ENCODE results near the gene TTLL12. TPM values are rescaled to one million over a fixed set of nuclear protein-coding genes. Genes with fewer than 3 reads are reported as not detected.

TTLL12 gene
- total and polyA plus RNA-seq, 2 experiments from 2014 or later: 46.7 to 147 TPM

DNA sequence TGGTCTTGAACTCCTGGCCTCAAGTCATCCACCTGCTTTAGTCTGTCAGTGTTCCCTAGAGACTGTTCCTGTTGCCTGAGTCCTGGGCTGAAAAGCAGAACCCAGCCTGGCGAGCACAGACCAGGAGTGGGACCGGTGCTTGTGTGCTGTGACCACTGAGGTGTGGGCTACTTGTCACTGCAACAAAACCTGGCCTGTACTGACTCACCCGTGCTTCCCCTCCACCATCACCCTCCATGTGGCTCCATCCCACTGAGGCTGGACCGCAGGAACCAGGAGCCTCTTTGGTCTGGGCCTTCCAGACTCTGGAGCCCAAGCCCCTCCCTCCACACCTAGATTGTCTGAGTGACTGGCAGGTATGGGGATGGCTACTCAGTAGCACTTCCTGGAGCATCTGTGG is 52.4 kb downstream of the TTLL12 start:
- no peak for ATAC-seq
- Histone ChIP-seq H3K27me3 (ENCODE audit: insufficient read depth) (no peaks in the 10 kb centered on the region), H3K4me2 (no peak overlapping the region), H3F3A (replicated peaks; ENCODE audit: low read depth) (no peaks in the 10 kb centered on the region), H3K9me2 (ENCODE audit: insufficient read depth) (no peaks in the 10 kb centered on the region), H2AFZ (no peak overlapping the region), H4K20me1 (replicated peaks; ENCODE audit: insufficient read depth) (0 out of 2 replicates have a peak, but pooled peaks cover 9% of the 10 kb centered on the region), H3K4me3 (no peak overlapping the region), H3K79me2 (replicated peaks; ENCODE audit: insufficient read depth) (no peaks in the 10 kb centered on the region), H3K36me3 (ENCODE audit: insufficient read depth) (peaks cover 4% of the 10 kb centered on the region; the same call in 1 of the 2 replicates), H3K27ac (ENCODE audit: low read depth) (no peak overlapping the region), H3K4me1 (ENCODE audit: insufficient read depth) (no peaks in the 10 kb centered on the region; the same call in 1 of the 2 replicates)
- Mint-ChIP-seq H3K36me3 (ENCODE audit: low read depth) (peaks cover 54% of the 10 kb centered on the region; the same call in 2 of the 3 replicates), H3K4me3 (no peak overlapping the region), H3K4me1 (no peaks in the 10 kb centered on the region; the same call in 1 of the 3 replicates), H3K9me3 (no peaks in the 10 kb centered on the region), H3K27me3 (ENCODE audit: insufficient read depth, low read depth, poor library complexity) (peaks cover 2% of the 10 kb centered on the region), H3K27ac (no peak overlapping the region)
- DNase-seq (ENCODE audit: low spot score): no peak
- TF ChIP-seq JUNB (IDR thresholded peaks at IDR 0.05; ENCODE audit: unreplicated experiment): no peak
- no peak for TF ChIP-seq ZNF114 (CRISPR knock-in tag; IDR thresholded peaks at IDR 0.05)
- no peak for TF ChIP-seq EZH2phosphoT487 (IDR thresholded peaks at IDR 0.05; ENCODE audit: unreplicated experiment)
- TF ChIP-seq EZH2 (IDR thresholded peaks at IDR 0.05; ENCODE audit: low read depth, unreplicated experiment): no peak
- TF ChIP-seq, protein P1, sequence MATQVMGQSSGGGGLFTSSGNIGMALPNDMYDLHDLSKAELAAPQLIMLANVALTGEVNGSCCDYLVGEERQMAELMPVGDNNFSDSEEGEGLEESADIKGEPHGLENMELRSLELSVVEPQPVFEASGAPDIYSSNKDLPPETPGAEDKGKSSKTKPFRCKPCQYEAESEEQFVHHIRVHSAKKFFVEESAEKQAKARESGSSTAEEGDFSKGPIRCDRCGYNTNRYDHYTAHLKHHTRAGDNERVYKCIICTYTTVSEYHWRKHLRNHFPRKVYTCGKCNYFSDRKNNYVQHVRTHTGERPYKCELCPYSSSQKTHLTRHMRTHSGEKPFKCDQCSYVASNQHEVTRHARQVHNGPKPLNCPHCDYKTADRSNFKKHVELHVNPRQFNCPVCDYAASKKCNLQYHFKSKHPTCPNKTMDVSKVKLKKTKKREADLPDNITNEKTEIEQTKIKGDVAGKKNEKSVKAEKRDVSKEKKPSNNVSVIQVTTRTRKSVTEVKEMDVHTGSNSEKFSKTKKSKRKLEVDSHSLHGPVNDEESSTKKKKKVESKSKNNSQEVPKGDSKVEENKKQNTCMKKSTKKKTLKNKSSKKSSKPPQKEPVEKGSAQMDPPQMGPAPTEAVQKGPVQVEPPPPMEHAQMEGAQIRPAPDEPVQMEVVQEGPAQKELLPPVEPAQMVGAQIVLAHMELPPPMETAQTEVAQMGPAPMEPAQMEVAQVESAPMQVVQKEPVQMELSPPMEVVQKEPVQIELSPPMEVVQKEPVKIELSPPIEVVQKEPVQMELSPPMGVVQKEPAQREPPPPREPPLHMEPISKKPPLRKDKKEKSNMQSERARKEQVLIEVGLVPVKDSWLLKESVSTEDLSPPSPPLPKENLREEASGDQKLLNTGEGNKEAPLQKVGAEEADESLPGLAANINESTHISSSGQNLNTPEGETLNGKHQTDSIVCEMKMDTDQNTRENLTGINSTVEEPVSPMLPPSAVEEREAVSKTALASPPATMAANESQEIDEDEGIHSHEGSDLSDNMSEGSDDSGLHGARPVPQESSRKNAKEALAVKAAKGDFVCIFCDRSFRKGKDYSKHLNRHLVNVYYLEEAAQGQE (IDR thresholded peaks at IDR 0.05; ENCODE audit: unreplicated experiment): no peak
- no peak for TF ChIP-seq NANOG (IDR thresholded peaks at IDR 0.05; ENCODE audit: borderline replicate concordance)
- TF ChIP-seq, protein P2, sequence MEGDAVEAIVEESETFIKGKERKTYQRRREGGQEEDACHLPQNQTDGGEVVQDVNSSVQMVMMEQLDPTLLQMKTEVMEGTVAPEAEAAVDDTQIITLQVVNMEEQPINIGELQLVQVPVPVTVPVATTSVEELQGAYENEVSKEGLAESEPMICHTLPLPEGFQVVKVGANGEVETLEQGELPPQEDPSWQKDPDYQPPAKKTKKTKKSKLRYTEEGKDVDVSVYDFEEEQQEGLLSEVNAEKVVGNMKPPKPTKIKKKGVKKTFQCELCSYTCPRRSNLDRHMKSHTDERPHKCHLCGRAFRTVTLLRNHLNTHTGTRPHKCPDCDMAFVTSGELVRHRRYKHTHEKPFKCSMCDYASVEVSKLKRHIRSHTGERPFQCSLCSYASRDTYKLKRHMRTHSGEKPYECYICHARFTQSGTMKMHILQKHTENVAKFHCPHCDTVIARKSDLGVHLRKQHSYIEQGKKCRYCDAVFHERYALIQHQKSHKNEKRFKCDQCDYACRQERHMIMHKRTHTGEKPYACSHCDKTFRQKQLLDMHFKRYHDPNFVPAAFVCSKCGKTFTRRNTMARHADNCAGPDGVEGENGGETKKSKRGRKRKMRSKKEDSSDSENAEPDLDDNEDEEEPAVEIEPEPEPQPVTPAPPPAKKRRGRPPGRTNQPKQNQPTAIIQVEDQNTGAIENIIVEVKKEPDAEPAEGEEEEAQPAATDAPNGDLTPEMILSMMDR (conservative IDR thresholded peaks at IDR 0.05; ENCODE audit: low read depth in 2 of 2): no peak
- TF ChIP-seq, protein P3, sequence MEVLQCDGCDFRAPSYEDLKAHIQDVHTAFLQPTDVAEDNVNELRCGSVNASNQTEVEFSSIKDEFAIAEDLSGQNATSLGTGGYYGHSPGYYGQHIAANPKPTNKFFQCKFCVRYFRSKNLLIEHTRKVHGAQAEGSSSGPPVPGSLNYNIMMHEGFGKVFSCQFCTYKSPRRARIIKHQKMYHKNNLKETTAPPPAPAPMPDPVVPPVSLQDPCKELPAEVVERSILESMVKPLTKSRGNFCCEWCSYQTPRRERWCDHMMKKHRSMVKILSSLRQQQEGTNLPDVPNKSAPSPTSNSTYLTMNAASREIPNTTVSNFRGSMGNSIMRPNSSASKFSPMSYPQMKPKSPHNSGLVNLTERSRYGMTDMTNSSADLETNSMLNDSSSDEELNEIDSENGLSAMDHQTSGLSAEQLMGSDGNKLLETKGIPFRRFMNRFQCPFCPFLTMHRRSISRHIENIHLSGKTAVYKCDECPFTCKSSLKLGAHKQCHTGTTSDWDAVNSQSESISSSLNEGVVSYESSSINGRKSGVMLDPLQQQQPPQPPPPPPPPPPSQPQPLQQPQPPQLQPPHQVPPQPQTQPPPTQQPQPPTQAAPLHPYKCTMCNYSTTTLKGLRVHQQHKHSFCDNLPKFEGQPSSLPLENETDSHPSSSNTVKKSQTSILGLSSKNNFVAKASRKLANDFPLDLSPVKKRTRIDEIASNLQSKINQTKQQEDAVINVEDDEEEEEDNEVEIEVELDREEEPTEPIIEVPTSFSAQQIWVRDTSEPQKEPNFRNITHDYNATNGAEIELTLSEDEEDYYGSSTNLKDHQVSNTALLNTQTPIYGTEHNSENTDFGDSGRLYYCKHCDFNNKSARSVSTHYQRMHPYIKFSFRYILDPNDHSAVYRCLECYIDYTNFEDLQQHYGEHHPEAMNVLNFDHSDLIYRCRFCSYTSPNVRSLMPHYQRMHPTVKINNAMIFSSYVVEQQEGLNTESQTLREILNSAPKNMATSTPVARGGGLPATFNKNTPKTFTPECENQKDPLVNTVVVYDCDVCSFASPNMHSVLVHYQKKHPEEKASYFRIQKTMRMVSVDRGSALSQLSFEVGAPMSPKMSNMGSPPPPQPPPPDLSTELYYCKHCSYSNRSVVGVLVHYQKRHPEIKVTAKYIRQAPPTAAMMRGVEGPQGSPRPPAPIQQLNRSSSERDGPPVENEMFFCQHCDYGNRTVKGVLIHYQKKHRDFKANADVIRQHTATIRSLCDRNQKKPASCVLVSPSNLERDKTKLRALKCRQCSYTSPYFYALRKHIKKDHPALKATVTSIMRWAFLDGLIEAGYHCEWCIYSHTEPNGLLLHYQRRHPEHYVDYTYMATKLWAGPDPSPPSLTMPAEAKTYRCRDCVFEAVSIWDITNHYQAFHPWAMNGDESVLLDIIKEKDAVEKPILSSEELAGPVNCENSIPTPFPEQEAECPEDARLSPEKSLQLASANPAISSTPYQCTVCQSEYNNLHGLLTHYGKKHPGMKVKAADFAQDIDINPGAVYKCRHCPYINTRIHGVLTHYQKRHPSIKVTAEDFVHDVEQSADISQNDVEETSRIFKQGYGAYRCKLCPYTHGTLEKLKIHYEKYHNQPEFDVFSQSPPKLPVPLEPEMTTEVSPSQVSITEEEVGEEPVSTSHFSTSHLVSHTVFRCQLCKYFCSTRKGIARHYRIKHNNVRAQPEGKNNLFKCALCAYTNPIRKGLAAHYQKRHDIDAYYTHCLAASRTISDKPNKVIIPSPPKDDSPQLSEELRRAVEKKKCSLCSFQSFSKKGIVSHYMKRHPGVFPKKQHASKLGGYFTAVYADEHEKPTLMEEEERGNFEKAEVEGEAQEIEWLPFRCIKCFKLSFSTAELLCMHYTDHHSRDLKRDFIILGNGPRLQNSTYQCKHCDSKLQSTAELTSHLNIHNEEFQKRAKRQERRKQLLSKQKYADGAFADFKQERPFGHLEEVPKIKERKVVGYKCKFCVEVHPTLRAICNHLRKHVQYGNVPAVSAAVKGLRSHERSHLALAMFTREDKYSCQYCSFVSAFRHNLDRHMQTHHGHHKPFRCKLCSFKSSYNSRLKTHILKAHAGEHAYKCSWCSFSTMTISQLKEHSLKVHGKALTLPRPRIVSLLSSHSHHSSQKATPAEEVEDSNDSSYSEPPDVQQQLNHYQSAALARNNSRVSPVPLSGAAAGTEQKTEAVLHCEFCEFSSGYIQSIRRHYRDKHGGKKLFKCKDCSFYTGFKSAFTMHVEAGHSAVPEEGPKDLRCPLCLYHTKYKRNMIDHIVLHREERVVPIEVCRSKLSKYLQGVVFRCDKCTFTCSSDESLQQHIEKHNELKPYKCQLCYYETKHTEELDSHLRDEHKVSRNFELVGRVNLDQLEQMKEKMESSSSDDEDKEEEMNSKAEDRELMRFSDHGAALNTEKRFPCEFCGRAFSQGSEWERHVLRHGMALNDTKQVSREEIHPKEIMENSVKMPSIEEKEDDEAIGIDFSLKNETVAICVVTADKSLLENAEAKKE (CRISPR knock-in tag; IDR thresholded peaks at IDR 0.05): no peak
- no peak for TF ChIP-seq STAT1 (IDR thresholded peaks at IDR 0.05; ENCODE audit: unreplicated experiment)
- no peak for TF ChIP-seq ZNF331 (CRISPR knock-in tag; IDR thresholded peaks at IDR 0.05; ENCODE audit: low read depth)
- no peak for TF ChIP-seq POLR2AphosphoS5 (IDR thresholded peaks at IDR 0.05; ENCODE audit: low read depth)
- TF ChIP-seq, protein P4, sequence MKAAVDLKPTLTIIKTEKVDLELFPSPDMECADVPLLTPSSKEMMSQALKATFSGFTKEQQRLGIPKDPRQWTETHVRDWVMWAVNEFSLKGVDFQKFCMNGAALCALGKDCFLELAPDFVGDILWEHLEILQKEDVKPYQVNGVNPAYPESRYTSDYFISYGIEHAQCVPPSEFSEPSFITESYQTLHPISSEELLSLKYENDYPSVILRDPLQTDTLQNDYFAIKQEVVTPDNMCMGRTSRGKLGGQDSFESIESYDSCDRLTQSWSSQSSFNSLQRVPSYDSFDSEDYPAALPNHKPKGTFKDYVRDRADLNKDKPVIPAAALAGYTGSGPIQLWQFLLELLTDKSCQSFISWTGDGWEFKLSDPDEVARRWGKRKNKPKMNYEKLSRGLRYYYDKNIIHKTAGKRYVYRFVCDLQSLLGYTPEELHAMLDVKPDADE (IDR thresholded peaks at IDR 0.05): no peak
- TF ChIP-seq CREB1 (CRISPR knock-in tag; IDR thresholded peaks at IDR 0.05; ENCODE audit: low read depth): no peak

All from GM23338 (cell line).